H7 (cell line): ENCODE data around the gene EIF4G3. TPM values are rescaled to one million over a fixed set of nuclear protein-coding genes. Genes with fewer than 3 reads are reported as not detected.

ENCODE experiments used
- total RNA-seq: library from RNA; depleted of rRNA; stranded (reverse); fragments of >200 nt; shearing (Covaris generic); gene quantifications from 2 replicates; pipeline ENCODE4 v1.2.3, GENCODE V29; 2014; rRNA removed

EIF4G3 gene
- total RNA-seq, 1 experiment from 2014 or later: 56.7 TPM

Other genes starting within 250 kb of the EIF4G3 start
- 46.4 and 53.8 TPM in 2 replicates for gene ECE1, start 113.6 kb upstream of the EIF4G3 start, total RNA-seq